Middle frontal gyrus (tissue), 1 donor: ENCODE data around the gene KRT4.

Experiments
- DNase-seq: peaks from one replicate; pipeline ENCODE4 v3.0.0-alpha.2; 2015; ENCODE audit warnings: low spot score; ENCODE audit errors: extremely low spot score

KRT4 gene

DNA sequence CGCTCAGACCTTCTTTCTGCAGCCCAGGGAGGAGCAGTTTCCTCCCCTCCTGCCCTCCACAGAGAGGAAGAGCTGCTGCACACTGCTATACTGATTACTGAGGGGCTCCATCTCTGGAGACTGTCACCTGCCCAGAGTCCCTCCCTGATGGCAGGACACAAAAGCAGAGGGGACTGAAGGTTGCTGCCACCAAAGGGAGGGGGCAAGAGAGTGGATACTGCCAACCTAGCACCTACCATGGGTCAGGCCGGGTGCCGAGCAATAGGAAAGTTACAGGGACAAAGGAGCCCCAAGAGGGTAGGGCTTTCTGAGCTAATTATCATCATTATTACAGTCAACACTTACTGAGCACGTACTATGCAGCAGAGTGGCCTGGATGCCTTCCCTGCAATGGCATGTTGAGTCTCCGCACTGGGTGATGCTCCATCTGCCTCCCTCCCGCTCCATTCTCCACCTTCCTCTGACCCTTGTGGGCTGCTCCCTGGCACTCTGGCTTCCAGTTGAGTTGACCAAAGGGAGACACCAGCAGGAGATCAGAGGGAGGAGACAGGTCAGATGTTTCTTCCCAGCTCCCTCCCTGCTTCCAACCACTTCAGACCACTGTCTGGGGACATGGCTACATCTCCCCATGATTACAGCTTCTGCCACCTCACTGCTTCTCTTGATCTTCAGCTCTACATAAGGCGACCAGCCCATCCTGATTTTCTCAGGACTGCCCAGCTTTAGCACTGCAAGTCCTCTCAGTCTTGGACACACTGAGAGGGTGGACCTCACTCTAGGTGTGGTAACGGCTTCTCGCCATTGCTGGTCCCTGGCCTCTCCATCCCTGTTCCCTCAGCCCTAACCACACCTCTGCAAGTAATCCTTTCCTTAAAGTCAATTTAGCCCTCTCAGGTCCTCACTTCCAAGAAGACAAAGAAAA lies 22.8 kb upstream of the KRT4 start:
- no peak for DNase-seq

DNA sequence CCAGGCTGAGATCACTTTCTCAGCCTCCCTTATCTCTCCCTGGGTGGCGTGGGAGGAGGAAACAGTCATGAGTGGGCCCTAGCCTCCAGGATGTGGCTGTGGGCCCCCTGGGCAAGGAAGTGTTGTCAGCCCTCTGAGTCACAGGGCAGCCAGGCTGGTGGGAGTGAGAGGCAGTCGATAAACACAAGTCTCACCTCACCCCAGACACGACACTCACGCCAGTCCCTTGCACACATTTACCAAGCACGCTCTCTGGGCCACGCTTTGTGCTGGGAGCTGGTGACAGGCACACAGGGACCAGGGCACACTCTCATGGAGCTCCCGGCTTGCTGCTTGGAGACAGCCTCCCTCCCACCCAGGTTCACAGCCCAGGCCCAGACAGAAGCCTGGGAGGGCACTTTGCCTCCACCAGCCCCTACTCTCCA lies 22.1 kb upstream of the KRT4 start:
- no peak for DNase-seq

DNA sequence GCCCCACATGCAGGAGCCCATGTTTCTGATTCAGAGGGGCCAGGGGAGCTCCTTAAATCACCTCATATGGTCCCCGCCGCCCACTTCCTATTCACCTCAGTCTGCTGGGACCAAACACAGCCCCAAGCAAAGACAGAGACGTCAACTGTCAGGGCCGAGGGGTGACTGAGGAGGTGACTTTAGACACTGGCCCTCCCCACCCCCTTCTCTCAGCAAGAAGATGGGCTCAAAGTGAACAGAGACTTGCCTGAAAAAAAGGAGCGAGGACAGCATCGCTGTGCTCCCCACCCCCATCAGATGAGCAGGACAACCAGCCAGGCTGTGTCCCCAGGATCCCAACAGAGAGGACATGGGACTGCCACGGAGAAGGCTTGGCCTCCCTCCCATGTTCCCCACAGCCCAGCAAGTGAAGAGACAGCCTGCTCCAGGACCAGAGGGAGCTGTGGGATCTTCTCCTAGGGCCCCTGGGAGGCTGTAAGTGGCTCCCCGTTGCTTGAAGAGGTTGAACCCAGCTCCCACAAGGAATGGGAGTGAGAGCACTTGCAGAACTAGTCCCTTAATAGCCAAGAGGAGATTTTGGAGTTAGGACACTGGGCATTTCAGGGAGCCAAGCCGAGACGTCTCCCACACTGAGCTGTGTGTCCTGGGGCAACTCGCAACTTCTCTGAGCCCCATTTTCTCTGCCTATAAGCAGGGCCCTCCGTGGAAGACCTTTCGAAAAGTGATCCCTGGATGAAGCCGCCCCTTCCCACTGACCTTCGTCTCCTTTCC lies 21.5 kb upstream of the KRT4 start:
- DNase-seq, result no peak

DNA sequence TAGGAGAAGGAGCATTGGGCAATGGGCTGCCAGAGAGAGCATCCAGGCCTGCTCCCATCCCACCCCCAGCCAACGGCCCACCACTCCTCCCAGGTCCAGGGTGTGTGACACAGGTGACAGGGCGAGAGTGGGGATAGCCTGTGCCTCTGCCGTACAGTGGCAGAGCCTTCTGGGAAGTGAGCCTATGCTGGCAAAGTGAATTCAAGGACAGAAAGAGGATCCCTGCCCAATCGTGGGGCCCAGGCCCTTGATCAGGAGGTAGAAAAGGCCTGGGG lies 20.7 kb upstream of the KRT4 start:
- DNase-seq, result no peak

DNA sequence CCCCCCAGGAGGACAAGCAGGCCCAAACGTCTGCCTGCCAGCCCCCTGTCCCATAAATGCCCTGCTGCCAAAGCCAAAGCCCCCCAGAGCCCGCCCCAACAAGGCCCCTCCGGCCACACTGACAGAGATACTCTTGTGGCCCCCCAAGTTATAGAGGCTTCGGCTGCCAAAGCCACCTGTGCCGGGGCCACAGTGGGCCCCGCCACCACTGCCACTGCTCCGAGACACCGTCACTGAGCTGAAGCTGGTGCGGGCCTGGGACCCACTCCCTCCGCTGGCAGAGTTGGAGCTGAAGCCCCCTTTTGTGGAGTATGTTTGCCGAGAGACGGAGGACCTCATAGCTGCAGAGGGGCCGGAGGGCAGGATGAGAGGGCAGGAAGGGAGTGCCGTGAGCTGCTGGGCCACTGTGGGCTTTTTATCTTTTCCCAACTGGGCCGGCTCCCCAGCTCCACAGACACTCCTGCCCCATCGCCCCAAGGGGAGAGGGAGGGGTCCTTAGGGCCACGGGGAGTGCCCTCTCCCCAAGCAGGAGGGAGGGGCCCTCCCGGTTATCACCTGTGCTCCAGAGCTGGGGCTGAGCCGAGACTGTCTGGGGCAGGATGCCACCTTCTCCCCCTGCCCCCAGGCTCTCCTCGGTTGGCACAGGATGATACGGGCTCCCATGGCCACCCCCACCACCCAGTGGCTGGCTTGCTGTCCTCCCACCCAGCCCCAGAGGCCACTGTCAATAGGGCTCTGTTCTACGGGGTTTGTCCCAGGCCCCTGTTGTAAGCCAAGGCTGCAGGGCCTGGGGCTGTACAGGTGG lies 20.2 kb upstream of the KRT4 start, which contains the start of gene KRT79:
Gene KRT79, minus strand, starts transcription at position 390 of the 805 bp plus-strand sequence. Its CDS starts 51 bp downstream, at position 339.
- DNase-seq, result no peak

DNA sequence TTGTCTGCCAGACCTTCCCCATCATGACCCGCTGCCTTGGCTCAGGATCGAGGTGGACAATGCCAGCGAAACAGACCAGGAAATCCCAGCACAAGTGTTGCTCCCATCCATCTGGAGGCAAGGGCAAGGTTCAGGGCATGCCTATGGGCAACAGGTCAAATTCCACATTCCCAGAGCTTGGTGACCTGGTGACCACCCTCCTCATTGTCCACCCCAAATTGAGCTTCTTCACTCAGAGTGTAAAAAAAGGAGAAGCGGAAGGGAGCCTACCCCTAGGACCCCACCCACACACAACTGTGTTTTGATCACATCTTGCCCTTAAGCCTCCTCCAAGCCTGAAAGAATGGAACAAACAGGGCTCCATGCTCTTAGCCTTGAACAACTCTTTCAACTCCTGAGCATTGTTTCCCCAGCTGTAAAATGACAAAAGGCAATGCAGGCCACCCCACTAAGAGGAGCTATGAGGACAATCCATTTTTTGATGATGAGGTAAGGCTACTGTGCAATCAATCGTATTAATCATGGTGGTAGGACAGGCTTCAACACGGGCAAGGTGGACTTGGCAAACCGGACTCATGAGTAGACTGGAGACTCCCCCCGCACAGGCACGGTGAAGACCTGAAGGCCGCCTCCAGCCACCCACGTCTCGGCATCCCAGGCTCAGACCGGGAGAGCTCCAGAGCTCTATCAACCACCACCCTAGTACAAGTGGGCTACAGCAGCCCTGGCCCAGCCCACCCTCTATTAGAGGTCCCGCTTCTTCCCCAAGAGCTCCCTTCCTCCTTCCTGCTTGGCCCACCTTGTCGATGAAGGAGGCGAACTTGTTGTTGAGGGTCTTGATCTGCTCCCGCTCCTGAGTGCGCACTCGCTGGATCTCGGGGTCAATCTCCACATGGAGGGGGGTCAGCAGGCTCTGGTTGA lies 19.3 kb upstream of the KRT4 start:
- no peak for DNase-seq

DNA sequence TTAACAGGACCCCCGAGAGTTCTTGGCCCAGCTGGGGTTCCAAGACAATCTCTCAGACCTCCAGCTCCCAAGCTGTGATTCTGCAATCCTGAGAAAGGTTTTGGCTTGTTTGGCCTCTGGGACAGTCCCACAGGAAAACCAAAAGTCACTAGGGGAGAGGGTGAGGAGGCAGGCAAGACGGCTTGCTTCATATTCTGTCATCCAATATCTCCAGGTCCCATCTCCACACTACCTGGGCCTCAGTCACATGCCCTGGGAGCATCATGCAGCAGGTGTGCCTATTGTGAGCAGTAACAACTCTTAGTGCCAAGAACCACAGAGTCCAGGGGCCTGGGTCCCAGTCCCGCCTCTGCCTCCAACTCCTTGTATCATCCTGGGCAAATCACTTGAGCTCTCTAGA lies 18.5 kb upstream of the KRT4 start:
- DNase-seq, result no peak

DNA sequence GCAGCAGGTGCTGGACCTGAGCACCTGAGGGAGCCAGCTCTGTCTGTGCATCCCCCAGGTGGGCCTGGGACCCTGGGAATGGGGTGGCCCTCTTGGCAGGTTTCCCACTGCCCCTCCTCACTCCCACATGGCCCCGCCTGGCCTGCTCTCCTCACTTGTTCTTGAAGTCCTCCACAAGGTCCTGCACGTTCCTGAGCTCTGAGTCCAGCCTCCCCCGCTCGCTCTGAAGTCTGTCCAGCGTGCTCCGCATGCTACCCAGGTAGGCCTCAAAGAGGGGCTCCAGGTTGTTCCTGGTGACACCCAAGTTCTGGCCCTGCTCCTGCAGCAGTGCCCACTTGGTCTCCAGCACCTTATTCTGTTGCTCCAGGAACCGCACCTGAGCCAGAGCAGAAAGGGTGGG lies 17.3 kb upstream of the KRT4 start:
- DNase-seq, result no peak

DNA sequence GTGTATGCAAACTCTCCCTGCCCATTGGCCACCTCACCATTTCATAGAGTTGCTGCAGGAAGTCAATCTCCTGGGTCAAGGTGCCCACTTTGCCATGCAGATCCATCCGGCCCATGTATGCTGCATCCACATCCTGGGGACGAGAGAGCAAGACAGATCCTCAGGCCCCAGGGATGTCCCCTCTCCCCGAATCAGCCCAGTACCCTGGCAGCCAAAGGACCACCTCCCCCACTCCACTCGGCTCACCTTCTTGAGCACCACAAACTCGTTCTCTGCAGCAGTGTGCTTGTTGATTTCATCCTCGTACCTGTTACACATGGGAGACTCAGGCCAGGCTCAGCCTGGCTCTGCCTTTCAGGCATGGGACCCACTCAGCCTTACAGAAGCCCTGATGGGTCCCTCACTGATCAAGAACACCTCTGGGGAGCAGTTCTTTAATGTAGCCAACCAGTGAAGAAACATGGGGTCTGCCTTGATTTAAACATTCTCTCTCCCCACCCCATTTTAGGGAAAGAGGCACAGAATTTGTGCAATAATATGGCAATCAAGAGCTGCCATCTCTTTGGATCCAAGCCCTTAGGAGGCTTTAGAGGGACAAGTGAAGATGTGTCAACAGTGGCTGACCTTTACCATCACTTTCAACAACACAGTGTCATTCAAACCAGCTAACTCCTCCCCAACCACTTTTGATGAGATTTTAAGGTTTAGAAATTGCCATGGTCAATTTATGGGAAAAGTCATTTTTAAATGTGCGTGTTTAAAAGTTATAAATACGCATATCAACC lies 16.3 kb upstream of the KRT4 start:
- no peak for DNase-seq

DNA sequence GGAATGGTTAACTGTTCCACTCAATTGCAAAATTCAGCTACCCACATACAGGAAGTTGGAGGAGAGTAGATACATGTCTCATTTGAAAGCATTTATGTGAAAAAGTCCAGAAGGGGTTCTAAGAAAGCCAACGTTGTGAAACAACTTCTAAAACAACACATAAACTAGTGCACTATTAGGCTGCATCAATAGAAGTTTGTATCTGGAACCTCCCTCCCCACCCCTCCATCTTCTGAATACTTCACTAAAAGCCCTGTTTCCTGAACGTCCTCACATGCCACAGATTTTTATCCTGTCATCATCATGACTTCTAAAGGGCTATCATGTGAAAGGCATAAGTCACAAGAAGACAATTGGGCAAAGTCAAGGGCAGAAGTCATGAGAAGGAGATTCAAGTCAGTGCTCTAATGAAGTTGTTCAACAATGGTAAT lies 14.7 kb upstream of the KRT4 start:
- no peak for DNase-seq

DNA sequence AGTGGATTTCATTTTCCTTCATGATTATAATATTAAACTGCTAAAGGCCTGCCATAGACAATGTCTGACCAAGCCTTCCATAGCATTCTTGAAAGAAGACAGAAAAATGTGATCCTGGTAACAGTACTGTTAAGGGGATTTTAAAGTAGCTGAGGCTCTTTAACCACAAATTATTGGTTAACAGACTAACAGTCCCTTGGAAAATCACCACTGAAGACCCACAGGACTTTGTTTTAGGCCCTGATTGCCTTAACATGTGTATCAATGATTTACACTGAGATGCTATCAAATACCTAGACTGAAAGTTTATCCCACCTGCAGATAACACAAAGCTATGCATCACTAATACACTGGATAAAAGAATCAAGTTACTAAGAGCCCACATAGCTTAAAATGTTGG lies 14.2 kb upstream of the KRT4 start:
- no peak for DNase-seq

DNA sequence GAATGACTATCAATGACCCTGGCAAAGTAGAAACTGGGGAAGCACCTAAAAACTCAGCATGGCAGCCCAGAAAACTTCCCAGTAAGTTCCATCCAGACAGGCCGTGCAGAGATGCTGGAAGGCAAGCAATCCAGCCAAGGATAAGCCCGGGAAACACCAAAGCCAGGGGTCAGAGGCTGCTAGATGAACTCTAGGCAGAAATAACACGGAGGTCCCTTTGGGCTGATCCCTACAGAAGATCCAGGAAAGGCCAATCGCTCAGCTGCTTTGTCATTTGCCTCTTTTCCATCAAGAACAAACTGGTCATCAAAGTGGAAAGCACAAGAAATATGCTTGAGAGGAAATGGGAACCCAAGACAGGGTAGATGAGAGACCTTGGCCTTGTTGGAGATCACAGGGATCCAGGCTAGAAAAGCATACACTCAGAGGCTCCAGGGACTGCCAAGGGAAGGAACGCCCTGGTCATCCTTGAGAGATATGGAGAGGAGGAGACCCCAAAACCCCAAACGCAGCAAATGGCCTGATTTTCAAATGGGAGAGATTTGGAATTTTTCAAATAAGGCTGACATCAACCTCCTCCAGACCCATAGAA lies 13.7 kb upstream of the KRT4 start:
- no peak for DNase-seq

DNA sequence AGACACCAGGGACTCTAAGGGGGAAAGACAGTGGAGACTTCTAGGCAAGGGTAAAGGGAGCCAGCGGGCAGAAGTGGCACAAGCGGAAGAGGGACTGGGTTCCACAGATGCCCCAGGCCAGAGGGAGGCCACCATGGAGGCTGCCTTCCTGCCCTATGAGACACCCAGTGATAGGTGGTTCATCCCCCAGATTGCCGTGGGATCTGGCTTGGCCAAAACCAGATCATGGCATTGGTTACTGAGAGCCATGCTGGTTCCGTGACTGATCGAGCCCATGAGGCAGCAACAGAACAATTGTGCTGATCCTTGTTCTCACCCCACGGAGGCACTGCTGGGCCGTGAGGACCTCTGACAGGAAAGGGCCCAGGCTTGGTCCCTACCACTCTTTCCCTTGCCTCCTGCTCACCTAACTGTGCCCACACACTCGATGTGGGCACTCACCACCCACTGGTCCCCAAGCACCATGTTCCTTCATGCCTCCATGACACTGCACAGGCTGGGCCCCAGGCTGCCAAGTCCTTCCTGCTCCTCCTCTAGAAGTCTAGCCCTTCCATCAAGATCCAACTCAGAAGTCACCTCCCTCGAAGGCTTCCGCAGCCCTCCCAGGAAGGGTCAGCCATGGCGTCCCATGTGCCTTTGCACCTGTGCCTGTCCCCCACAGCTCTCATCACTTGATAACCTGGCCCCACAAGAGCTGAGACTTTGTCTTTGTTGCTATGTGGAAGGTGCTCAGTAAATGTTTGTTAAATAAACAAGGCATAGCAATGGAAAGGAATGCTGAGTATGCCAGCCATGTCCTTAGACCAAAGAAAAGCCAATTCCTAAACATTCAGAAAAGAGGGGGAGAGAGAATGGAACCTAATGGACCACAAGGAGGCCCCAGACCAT lies 12.9 kb upstream of the KRT4 start:
- DNase-seq, result no peak

DNA sequence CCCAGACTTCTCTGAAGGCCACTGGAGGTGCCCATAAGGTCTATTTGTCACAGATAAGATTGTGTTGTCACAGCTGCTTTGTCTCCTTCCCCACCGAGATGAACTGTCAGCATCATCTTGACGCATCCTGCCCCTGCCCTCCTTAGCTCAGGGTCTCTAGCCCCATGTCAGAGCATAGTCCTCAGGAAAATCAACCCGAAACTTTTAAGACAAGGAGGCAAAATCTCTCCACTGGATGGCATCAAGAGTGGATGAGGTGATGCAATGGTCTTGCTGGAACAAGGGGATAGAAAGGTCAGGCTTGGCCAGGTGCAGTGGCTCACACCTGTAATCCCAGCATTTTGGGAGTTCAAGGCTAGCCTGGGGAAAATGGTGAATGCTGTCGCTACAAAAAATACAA lies 12.0 kb upstream of the KRT4 start:
- DNase-seq, result no peak

DNA sequence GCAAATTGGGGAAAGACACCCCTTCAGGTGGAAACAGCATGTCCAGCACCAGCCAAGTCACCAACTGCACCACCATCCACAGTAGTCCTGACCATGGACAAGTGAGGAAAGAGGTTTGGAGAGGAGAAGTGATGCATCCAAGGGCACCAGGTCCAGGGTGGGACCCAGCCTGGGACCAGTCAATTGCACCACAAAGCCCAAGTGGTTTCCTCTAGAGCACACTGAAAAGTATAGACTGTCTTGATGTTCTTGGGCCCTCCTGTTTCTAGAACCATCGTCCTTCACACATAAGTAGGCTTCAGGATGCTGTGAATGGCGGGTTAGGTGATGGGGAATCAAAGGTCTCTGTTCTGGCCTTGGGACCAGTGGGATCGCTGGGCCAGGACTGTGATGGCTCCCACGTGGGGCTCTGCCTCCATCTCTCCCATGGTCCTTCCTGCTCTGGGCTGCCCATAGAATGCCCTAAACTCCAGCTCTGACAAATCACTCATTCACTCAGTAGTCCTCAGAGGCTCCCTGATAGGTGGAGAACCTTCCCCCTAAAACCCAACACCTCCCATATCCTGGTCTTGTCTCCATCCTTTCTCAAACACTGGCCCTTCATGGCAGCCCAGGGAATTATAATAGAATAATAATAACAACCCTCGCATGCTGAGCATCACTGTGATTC lies 11.0 kb upstream of the KRT4 start:
- no peak for DNase-seq

DNA sequence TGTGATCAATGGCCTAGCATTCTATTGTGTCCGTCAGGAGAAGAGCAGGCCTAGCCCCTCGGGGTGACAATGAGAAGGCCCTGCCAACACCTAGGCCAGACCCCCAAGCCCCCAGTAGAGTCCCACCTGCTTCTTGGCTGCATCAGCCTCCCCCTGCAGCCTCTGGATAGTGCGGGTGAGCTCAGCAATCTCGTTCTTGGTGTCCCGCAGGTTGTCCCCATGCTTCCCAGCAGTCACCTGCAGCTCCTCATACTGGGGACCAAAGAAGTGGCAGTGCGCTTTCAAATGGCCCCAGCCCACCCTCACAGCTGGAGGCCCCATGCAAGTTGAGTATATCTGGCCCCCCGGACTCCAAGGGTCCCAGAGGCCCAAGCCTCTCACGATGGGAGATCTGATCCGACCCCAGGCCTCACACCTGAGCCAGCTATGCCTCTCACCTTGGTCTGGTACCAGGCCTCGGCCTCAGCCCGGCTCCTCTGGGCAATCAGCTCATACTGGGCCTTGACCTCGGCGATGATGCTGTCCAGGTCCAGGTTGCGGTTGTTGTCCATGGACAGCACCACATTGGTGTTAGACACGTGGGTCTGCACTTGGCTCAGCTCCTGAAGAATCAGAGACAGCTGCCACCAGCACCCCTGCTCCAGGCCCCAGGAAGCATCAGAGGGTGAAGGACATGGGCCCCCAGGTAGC lies 10.0 kb upstream of the KRT4 start:
- no peak for DNase-seq

DNA sequence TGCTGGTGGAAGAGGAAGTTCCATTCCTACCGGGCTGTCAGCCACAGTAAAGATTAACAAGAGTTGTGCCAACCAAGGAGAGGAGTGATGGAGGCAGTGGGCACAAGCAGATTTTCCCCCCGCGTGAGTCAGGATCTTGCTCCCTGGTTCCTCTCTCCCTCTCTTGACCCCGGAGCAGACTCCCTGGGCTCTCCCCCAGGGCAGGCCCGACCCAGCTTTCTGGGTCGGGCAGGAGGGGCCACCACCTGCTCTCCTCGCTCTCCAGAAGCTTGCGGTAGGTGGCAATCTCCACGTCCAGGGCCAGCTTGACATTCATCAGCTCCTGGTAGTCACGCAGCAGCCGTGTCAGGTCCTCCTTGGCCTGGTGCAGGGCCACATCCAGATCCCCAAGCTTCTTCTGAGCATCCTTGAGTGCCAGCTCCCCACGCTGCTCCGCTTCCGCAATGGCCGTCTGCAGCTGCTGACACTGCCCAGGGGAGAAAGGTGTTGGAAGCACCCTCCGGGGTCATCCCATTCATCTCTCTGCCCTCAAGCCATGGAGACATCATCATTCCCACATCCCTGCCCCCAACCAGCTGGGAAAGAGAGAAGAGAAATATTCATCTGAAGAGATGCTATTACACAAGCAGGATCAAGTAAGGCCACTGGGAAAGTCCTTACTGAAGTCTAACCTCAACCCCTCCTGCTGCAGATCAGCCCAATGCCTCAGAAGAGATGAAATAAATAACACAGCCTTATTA lies 9.0 kb upstream of the KRT4 start:
- DNase-seq, result no peak
